SK-N-SH treated with all-trans-retinoic acid at 6 μM for 48 hours (cell line): ENCODE data around the gene ADPRHL1.

Experiments used
- CREB5 ChIP-seq: fragments of 250-450 bp; sonication (Bioruptor Pico); IDR thresholded peaks from 2 replicates; pipeline ENCODE4 v1.5.1; 2020; ENCODE audit warnings: low read depth, mild to moderate bottlenecking, moderate library complexity
- OSR1 ChIP-seq: fragments of 250-450 bp; sonication (Bioruptor Pico); IDR thresholded peaks from 2 replicates; pipeline ENCODE4 v1.8.0; 2022; ENCODE audit warnings: moderate library complexity, mild to moderate bottlenecking, inconsistent platforms
- PATZ1 ChIP-seq: fragments of 250-450 bp; sonication (Bioruptor Pico); IDR thresholded peaks from 2 replicates; pipeline ENCODE4 v1.8.0; 2020; ENCODE audit warnings: mild to moderate bottlenecking, moderate library complexity, borderline replicate concordance
- POU6F1 ChIP-seq: fragments of 250-450 bp; sonication (Bioruptor Pico); IDR thresholded peaks from 2 replicates; pipeline ENCODE4 v1.8.0; 2021; ENCODE audit warnings: low read depth, mild to moderate bottlenecking, moderate library complexity, borderline replicate concordance
- RARB ChIP-seq: fragments of 250-450 bp; sonication (Bioruptor Pico); IDR thresholded peaks from 2 replicates; pipeline ENCODE4 v1.8.0; 2021; ENCODE audit warnings: mild to moderate bottlenecking, moderate library complexity
- SNAI2 ChIP-seq: fragments of 250-450 bp; sonication (Bioruptor Pico); IDR thresholded peaks from 2 replicates; pipeline ENCODE4 v1.5.0; 2020; ENCODE audit warnings: mild to moderate bottlenecking, moderate library complexity
- TCF4 ChIP-seq: fragments of 250-450 bp; sonication (Bioruptor Pico); IDR thresholded peaks from 2 replicates; pipeline ENCODE4 v1.8.0; 2021; ENCODE audit warnings: mild to moderate bottlenecking, moderate library complexity, borderline replicate concordance
- TOX ChIP-seq: fragments of 250-450 bp; sonication (Bioruptor Pico); IDR thresholded peaks from 2 replicates; pipeline ENCODE4 v1.8.0; 2021; ENCODE audit warnings: mild to moderate bottlenecking, moderate library complexity, borderline replicate concordance
- TSHZ2 ChIP-seq: fragments of 250-450 bp; sonication (Bioruptor Pico); IDR thresholded peaks from 2 replicates; pipeline ENCODE4 v1.5.0; 2020; ENCODE audit warnings: mild to moderate bottlenecking, moderate library complexity
- ZC3H10 ChIP-seq: fragments of 250-450 bp; sonication (Bioruptor Pico); IDR thresholded peaks from 2 replicates; pipeline ENCODE4 v1.5.1; 2021; ENCODE audit warnings: mild to moderate bottlenecking, moderate library complexity
- ZNF565 ChIP-seq: fragments of 450-650 bp; formaldehyde crosslinking; conservative IDR thresholded peaks from 2 replicates; pipeline ENCODE4 v1.5.0; 2020; ENCODE audit warnings: low read depth, mild to moderate bottlenecking, moderate library complexity
- ZNF8 ChIP-seq: fragments of 450-650 bp; formaldehyde crosslinking; IDR thresholded peaks from 2 replicates; pipeline ENCODE4 v1.5.0; 2020; ENCODE audit warnings: mild to moderate bottlenecking, moderate library complexity

GRCh38 chr13:113408562-113408961, 44.7 kb downstream of the ADPRHL1 start:
- TF ChIP-seq RARB (CRISPR knock-in tag) = no peak
- no peak for TF ChIP-seq TSHZ2 (CRISPR knock-in tag)
- TF ChIP-seq OSR1 (CRISPR knock-in tag) = no peak
- no peak for TF ChIP-seq ZNF565 (CRISPR knock-in tag)
- no peak for TF ChIP-seq ZC3H10
- TF ChIP-seq SNAI2 (CRISPR knock-in tag) = no peak
- no peak for TF ChIP-seq PATZ1 (CRISPR knock-in tag)
- TF ChIP-seq CREB5 = no peak
- TF ChIP-seq TOX (CRISPR knock-in tag) = no peak
- no peak for TF ChIP-seq TCF4 (CRISPR knock-in tag)
- TF ChIP-seq POU6F1 = no peak
- TF ChIP-seq ZNF8 = no peak
